Hypothalamus (tissue), 51 donors: ENCODE measurements around the gene EMC9.
A peak's percentile ranks its signal among the peaks of the same experiment; 100 is the strongest.

ENCODE experiments used
- DNase-seq, 51 donors: peaks; one replicate each; lab custom pipeline; 2025; lab: John Stamatoyannopoulos, UW

The EMC9 gene

DNA sequence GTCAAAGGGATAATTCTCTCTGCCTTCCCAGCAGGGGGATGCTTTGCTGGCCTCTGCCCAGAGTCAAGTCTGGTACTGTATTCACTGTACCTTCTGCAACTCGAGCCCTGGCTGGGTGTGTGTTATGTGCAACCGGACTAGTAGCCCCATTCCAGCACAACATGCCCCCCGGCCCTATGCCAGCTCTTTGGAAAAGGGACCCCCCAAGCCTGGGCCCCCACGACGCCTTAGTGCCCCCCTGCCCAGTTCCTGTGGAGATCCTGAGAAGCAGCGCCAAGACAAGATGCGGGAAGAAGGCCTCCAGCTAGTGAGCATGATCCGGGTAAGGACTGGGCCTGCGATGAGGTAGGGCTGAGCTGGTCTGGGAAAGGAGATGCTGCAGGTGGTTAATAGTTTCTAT lies 9.2 kb upstream of the EMC9 start:
- no peak for DNase-seq

GRCh38 chr14:24150061-24150460 lies 8.7 kb upstream of the EMC9 start:
- DNase-seq = no peak

DNA sequence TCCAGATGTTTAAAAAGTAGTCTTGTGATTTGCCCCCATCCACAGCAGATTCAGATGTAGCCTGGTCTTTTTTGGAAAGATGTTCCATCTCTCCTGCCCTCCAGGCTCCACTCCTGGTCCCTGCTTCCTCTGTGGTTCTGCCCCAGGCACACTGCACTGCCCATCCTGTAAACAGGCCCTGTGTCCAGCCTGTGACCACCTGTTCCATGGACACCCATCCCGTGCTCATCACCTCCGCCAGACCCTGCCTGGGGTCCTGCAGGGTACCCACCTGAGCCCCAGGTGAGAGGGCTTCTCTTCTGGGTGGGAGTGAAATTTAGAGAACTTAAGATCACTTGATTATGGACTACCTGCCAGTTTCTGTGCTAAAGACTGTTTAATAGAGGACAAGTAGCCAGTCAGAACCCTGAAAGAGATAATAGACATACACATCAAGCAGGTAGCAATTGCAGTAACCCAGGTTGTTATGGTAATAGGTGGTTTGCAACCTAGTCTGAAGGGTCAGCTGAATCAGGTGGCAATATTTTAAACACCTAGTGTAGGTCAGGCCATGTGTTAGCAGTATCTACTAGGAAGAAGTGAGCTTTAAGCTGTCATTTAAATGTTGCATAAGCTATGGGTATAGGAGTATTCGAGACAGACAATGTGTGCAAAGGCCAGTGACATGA lies 8.0 kb upstream of the EMC9 start:
- DNase-seq = no peak

DNA sequence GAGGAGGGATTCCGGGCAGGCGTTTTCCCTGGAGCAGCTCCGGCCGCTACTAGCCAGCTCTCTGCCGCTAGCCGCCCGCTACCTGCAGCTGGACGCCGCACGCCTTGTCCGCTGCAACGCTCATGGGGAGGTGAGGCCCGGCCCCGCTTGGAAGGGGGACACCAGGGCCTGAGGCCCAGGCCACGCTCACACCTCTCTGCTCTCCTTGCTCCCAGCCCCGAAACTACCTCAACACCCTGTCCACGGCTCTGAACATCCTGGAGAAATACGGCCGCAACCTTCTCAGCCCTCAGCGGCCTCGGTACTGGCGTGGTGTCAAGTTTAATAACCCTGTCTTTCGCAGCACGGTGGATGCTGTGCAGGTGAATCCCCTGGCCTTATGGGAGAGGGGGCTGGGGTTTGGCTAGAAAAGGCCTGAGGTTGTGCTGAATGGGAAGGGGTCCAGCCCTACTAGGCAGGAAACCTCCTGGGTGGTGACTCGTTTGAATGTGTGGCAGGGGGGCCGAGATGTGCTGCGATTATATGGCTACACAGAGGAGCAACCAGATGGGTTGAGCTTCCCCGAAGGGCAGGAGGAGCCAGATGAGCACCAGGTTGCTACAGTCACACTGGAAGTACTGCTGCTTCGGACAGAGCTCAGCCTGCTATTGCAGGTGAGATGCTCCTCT lies 6.5 kb upstream of the EMC9 start:
- DNase-seq = peak in 2 of 51 donors; percentile 53 to 54

DNA sequence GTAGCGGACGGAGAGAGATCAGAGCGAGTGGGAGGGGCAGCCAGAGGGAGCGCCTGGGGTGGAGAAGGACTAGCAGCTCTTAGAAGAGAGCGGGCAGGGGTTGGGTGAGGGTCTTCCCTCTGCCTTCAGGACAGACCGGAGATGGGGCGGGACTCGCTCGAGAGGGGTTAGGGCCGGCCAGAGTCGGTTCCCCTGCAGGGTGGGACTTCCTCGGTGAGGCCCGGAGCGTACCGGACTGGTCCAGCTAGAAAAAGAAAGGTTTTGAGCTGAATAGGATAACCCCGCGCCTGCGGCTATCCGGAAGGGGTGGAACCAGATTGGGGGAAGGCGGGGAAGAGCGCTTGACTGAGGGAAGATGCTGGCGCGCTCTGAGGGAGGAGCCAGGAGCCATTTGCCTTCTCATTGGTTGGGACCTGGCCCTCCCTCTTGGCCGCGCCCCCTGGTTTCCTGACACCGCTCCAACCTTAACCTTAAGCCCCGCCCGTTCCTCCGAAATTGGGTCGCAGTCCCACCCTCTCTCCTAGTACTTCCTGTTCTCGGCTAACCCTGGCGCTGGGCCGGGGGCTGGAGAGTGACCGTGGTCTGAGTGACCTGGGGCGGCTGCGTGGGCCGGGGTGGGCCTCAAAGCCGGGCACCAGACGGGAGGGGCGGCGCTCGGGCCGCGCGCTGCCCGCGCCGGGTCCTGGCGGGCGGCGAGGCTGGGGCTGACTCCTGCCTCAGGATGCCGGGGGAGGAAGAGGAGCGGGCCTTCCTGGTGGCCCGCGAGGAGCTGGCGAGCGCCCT lies 5.8 kb upstream of the EMC9 start, which contains the start of gene RNF31:
TSS of gene RNF31 (plus strand) at position 521 of the 783 bp plus-strand sequence. CDS start at position 722, 201 bp downstream.
- DNase-seq = peak; percentile 76 to 99 (median 95)

GRCh38 chr14:24146453-24146977 lies 5.1 kb upstream of the EMC9 start, which contains the start of gene PSME2:
Gene PSME2 (minus strand): TSS chr14:24146610. CDS start chr14:24146581, 29 bp downstream.
- peak in 49 of 51 donors; percentile 58 to 94 (median 84) for DNase-seq

DNA sequence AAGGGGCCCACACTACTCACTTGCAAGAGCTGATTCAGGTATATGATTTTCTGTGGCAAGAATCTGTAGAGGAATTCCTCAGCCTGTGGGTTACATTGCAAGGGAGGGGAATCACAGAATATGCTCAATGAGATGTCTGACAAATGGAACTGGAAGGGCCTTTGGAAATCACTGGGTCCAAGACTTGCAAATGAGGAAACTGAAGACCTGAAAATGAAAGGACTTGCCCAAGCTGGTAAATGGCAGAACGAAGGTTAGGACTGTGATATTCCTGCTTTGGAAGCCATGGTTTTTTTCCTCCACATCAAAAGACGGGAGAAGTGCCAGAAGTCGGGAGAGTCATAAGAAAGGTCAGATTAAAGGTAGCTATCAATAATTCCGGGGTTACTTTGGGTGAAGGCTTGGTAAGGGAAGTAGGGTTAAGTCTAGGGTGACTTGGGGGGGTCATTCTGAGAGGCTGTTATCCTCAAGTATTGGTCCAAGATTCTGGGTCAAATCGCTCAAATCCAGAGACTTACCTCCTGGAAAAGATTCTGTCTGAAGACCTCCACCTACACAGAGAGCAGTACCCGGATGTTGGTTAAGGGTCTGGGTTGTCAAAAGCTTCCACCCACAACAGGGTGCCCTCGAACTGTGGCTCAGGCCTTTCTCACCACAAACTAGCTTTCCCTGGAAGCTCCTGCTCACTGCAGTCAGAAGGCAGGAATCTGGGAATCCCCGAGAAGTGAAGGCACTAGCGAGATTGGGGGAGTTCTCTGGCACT lies 4.5 kb upstream of the EMC9 start:
- DNase-seq = no peak

DNA sequence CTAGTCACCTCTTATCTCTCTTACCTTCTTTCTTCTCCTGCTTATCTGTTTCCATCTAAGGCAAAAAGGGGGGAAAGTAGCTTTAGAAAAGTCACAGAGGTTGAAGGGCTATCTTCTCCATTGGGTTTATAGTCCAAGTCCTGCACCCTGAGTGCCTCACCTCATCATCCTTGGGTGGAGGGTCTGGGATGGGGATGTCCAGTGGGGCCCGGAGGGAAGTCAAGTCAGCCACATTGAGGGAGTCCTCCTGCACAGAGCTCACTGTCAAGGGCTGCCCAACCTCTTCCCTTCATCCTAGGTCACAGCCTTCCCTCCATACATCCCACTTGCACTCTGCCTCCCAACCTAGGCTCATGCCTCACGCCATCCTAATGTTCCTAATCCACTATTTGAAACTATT lies 3.8 kb upstream of the EMC9 start:
- no peak for DNase-seq

GRCh38 chr14:24144451-24144850 lies 3.1 kb upstream of the EMC9 start:
- no peak for DNase-seq

DNA sequence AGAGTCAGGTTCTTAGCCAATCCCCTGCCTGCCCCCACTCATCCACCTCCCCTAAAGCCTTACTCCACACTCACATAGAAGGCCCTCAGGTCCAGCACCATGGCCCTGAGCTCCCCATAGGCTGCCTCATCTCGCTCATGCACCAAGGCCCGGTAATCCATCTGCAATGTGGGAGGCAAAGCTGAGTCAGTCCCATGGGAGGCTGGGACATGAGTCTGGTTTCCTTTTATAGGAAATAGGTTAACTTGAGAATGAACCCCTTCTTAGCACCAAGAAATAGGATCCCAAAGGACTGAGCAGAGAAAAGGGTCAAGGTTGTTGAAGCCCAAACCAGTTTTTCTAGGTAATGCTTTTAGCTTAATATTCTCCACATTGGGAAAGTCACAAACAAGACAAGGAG lies 2.1 kb upstream of the EMC9 start:
- DNase-seq = no peak

DNA sequence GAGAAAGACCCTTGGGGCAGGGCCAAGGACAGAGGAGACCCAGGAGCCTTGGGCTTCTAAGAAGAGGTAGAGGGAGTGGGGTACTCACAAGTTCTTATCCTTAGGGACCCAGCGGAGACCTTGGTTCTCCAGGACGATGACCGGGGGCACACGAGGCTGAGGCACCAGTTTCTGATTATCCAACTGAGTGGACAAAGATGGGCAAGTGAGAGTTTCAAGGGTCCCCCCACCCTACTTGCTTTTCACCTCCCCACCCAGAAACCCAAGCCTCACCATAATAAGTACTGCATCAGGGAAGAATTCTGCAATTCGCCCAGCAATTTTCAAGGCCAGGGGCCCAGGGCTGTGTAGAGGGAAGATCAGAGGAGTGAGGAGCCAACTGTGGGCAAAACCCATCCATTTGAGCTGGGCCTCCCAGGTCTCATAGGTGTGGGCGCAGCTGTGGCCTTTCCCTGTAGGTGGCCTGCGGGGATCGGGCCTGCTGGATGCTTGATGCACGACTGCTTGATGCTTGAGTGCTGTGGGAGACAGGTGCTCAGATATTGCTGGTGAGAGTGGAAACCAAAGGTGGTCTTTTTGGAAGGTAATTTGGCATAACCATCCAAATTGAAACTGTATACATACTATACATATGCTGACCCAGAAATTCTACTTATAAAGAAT lies 2.0 kb downstream of the EMC9 start:
- no peak for DNase-seq

- no peak for DNase-seq
Measured at GRCh38 chr14:24138396-24139271, 2.8 kb downstream of the EMC9 start.

- no peak for DNase-seq
Measured at GRCh38 chr14:24137529-24138395, 3.6 kb downstream of the EMC9 start.

GRCh38 chr14:24136684-24137528 lies 4.5 kb downstream of the EMC9 start:
- no peak for DNase-seq

GRCh38 chr14:24135834-24136683 lies 5.3 kb downstream of the EMC9 start, which contains the start of gene PSME1:
Gene PSME1 (plus strand): TSS chr14:24136194. CDS start chr14:24136263, 69 bp downstream.
- DNase-seq = peak; percentile 12 to 96 (median 87)

GRCh38 chr14:24135584-24135833 lies 5.9 kb downstream of the EMC9 start:
- peak in 1 of 51 donors; percentile 37 for DNase-seq
